LNCaP clone FGC (cell line): Measurements from ENCODE around the gene ALDH3B2.

Experiments
- DNase-seq: peaks from one replicate; pipeline ENCODE4 v3.0.0-alpha.2; 2011; ENCODE audit warnings: low read depth
- H3K4me3 ChIP-seq: 2 replicates; pipeline ENCODE4 v1.5.1; 2011; ENCODE audit warnings: mild to moderate bottlenecking, low read depth, low read length, control low read depth
- CTCF ChIP-seq: IDR thresholded peaks from 2 replicates; pipeline ENCODE4 v1.5.1; 2012; ENCODE audit warnings: mild to moderate bottlenecking; ENCODE audit not compliant: control insufficient read depth, insufficient read depth; ENCODE audit errors: extremely low read depth

ALDH3B2 gene

DNA sequence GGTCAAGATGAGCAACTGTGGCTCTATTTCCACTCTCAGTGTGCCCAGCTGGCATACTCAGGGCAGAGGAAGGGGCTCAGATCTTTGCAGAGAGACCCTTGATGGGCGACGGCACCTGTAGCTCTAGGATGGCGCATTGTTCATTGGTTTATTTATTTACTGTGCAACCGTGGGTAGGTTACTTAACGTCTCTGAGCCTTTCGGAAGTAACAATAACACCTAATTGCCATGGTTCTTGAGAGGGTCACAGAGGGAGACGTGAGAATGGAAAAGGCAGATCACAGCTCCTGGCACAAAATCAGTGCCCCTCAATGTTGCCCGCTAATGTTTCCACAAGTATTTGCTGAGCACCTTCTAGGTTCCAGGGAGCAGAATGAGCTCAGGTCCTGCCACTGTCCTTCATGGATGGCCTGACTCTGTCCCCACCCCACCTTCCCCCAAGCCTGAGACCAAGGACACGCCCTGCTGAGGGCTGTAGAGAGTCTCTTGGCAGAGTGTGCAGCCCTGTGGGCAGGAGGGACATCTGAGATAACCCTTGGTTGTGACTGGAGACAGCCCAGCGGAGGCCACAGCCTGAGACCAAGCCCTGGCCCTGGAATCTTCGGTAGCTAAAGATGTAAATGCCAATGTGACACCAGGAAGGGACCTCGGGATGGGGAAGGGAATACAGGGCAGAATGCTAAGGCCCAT is 780 bp upstream of the ALDH3B2 start:
- peak overlapping the region; percentile 55 for H3K4me3 ChIP-seq
- TF ChIP-seq CTCF = no peak

GRCh38 chr11:67673902-67674301 is 521 bp downstream of the ALDH3B2 start:
- DNase-seq = no peak
- no peak for TF ChIP-seq CTCF
- H3K4me3 ChIP-seq = peak overlapping the region; percentile 55

More for the DNA sequence above, 780 bp upstream of the ALDH3B2 start:
- DNase-seq = no peak

GRCh38 chr11:67673358-67673757 is 1.1 kb downstream of the ALDH3B2 start:
- no peak for DNase-seq
- no peak for TF ChIP-seq CTCF
- peak overlapping the region; percentile 55 for H3K4me3 ChIP-seq

GRCh38 chr11:67671211-67671520 is 3.3 kb downstream of the ALDH3B2 start:
- H3K4me3 ChIP-seq = no peak overlapping the region
- no peak for TF ChIP-seq CTCF
- DNase-seq = no peak

GRCh38 chr11:67670316-67671210 is 3.9 kb downstream of the ALDH3B2 start:
- no peak overlapping the region for H3K4me3 ChIP-seq
- DNase-seq = no peak
- TF ChIP-seq CTCF = no peak

GRCh38 chr11:67668192-67668551 is 6.3 kb downstream of the ALDH3B2 start:
- DNase-seq = no peak
- TF ChIP-seq CTCF = no peak
- no peak overlapping the region for H3K4me3 ChIP-seq
